Ovary (tissue), 3 donors: ENCODE results near the gene ATP10B.

ENCODE experiments used
- CTCF ChIP-seq, 3 donors: fragments of 450-650 bp in 2 of 3; fragments of 200-600 bp in 1 of 3; IDR thresholded peaks; one replicate each; pipeline versions ENCODE4 v1.5.1 to v1.8.0; 2016 to 2022; ENCODE audit warnings: antibody characterized with exemption in 3 of 3, mild to moderate bottlenecking in 1 of 3
- EP300 ChIP-seq: sonication (generic); formaldehyde crosslinking; IDR thresholded peaks from one replicate; pipeline ENCODE4 v1.6.1; 2017; ENCODE audit warnings: antibody characterized with exemption
- POLR2A ChIP-seq: fragments of 450-650 bp; IDR thresholded peaks from one replicate; pipeline ENCODE4 v1.6.1; 2017; ENCODE audit warnings: antibody characterized with exemption, mild to moderate bottlenecking, moderate library complexity
- donor health status: DM: no; HTN: no; CAD: no.

- TF ChIP-seq CTCF (IDR thresholded peaks at IDR 0.05) (no peak), POLR2A (no peak), EP300 (no peak)
Observed at GRCh38 chr5:160534125-160534524, 317.9 kb downstream of the ATP10B start.
